PC-9 (cell line): ENCODE data around the gene PHLPP1.

Source experiments
- EZH2 ChIP-seq: fragments of 200-600 bp; sonication (generic); IDR thresholded peaks from 2 replicates; pipeline ENCODE4 v1.8.0; 2017; ENCODE audit warnings: antibody characterized with exemption, low read depth
- TF ChIP-seq, protein P1 (sequence below): fragments of 200-600 bp; sonication (generic); conservative IDR thresholded peaks from 2 replicates; pipeline ENCODE4 v1.6.1; 2017; ENCODE audit warnings: mixed run types, antibody characterized with exemption, mild to moderate bottlenecking, moderate library complexity

DNA sequence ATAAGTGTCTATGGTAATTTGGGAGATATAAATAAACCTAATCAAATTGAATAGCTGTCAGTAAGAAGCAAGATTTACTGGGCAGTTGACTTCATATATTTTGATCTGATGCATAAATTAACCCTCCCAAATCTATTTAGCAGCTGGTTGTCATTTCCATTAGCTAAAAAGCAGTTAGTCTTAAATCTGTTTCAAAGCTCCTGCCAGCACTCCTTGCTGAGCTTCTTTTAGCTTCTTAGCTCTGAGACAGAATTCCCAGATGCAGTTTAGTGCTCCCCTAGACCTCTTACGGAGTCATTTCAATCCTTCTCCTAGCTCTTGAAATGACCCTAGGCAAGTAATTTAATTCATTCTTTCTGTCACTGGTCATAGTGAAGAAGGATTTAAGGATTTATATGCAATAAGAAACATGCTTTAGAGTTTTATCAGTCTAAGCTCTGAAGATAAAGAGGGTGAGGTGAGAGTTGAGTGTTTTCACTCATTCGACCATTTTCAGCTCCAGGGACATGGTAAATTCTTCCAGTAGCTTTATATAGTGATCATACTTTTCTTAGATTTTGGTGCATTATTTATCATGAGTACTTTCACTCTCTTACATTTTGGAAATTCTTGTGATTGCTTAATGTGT lies 98.9 kb downstream of the PHLPP1 start:
- TF ChIP-seq, protein P1, sequence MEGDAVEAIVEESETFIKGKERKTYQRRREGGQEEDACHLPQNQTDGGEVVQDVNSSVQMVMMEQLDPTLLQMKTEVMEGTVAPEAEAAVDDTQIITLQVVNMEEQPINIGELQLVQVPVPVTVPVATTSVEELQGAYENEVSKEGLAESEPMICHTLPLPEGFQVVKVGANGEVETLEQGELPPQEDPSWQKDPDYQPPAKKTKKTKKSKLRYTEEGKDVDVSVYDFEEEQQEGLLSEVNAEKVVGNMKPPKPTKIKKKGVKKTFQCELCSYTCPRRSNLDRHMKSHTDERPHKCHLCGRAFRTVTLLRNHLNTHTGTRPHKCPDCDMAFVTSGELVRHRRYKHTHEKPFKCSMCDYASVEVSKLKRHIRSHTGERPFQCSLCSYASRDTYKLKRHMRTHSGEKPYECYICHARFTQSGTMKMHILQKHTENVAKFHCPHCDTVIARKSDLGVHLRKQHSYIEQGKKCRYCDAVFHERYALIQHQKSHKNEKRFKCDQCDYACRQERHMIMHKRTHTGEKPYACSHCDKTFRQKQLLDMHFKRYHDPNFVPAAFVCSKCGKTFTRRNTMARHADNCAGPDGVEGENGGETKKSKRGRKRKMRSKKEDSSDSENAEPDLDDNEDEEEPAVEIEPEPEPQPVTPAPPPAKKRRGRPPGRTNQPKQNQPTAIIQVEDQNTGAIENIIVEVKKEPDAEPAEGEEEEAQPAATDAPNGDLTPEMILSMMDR: no peak
- no peak for TF ChIP-seq EZH2
